Caco-2 (cell line): Measurements from ENCODE around the gene RNASE12. TPM values are rescaled to one million over a fixed set of nuclear protein-coding genes. Genes with fewer than 3 reads are reported as not detected.
"Not testable (repeated sequence)": the region's sequence is repeated elsewhere in the genome, so short reads cannot be mapped to it uniquely, and the experiment has no call there.

Source experiments
- BruUV-seq: library from RNA; stranded (reverse); fragments of 400-500 nt; replicated peaks from 2 replicates; lab custom pipeline; 2021; lab: Mats Ljungman, UMichigan
- CTCF ChIA-PET: fragments of 300-600 bp; sonication (Branson Sonifier 250); formaldehyde crosslinking; loops from one replicate; lab custom pipeline; 2022; ENCODE audit warnings: antibody characterized with exemption; lab: Charles Lee
- POLR2A ChIA-PET: fragments of 300-600 bp; sonication (Branson Sonifier 250); formaldehyde crosslinking; loops from one replicate; lab custom pipeline; 2022; ENCODE audit warnings: antibody characterized with exemption; lab: Charles Lee
- DNase-seq, 2 experiments: peaks; one replicate each; pipeline versions ENCODE4 v3.0.0 to v3.0.0-alpha.2; 2020 to 2022
- H3K27me3 ChIP-seq: replicated peaks from 2 replicates; pipeline ENCODE4 v1.6.0; 2011; ENCODE audit warnings: low read length; ENCODE audit not compliant: control insufficient read depth, insufficient read depth
- H3K36me3 ChIP-seq: 2 replicates; pipeline ENCODE4 v1.5.1; 2011; ENCODE audit warnings: low read length; ENCODE audit not compliant: control insufficient read depth, insufficient read depth
- H3K4me1 ChIP-seq: fragments of 250-450 bp; sonication (Bioruptor Pico); 2 replicates; pipeline ENCODE4 v1.5.1; 2020; ENCODE audit warnings: mild to moderate bottlenecking
- H3K4me3 ChIP-seq: 2 replicates; pipeline ENCODE4 v1.5.1; 2011; ENCODE audit warnings: low read depth, mild to moderate bottlenecking, control low read depth, low read length
- H3K9me3 ChIP-seq: fragments of 250-450 bp; sonication (Bioruptor Pico); 2 replicates; pipeline ENCODE4 v1.5.1; 2020; ENCODE audit warnings: mild to moderate bottlenecking, moderate library complexity
- H3K27ac Mint-ChIP-seq: one replicate; pipeline ENCODE4 v1.8.0; 2022; ENCODE audit warnings: mixed read lengths; ENCODE audit not compliant: unreplicated experiment
- H3K27me3 Mint-ChIP-seq: one replicate; pipeline ENCODE4 v1.8.0; 2022; ENCODE audit warnings: mixed read lengths; ENCODE audit not compliant: insufficient read depth, unreplicated experiment
- H3K36me3 Mint-ChIP-seq: one replicate; pipeline ENCODE4 v1.8.0; 2022; ENCODE audit warnings: mild to moderate bottlenecking, mixed read lengths; ENCODE audit not compliant: insufficient read depth, unreplicated experiment
- H3K4me1 Mint-ChIP-seq: one replicate; pipeline ENCODE4 v1.8.0; 2022; ENCODE audit warnings: low read depth, mixed read lengths; ENCODE audit not compliant: unreplicated experiment
- H3K4me3 Mint-ChIP-seq: one replicate; pipeline ENCODE4 v1.8.0; 2022; ENCODE audit warnings: mild to moderate bottlenecking, moderate library complexity, mixed read lengths; ENCODE audit not compliant: unreplicated experiment
- H3K9me3 Mint-ChIP-seq: one replicate; pipeline ENCODE4 v1.8.0; 2022; ENCODE audit warnings: mixed read lengths; ENCODE audit not compliant: unreplicated experiment
- intact Hi-C: fragments of 100-400 bp; cut with micrococcal nuclease; formaldehyde crosslinking; loops from one replicate; pipeline ENCODE4 v1.10.0; 2022; ENCODE audit not compliant: unreplicated experiment
- total RNA-seq: library from RNA; stranded (reverse); gene quantifications from 2 replicates; pipeline ENCODE4 v1.2.3, GENCODE V29; 2022
- TF ChIP-seq, protein P1 (sequence below), 2 experiments: fragments of 200-600 bp in 1 of 2; IDR thresholded peaks; 1 replicate in 1 of 2; 2 replicates in 1 of 2; pipeline versions ENCODE4 v1.5.1 to v1.8.0; 2011 to 2022; ENCODE audit warnings: antibody characterized with exemption in 1 of 2, control low read depth in 1 of 2, inconsistent platforms in 1 of 2, low read depth in 1 of 2, low read length in 1 of 2, mild to moderate bottlenecking in 1 of 2, moderate library complexity in 1 of 2; ENCODE audit not compliant: insufficient read depth in 1 of 2, severe bottlenecking in 1 of 2, unreplicated experiment in 1 of 2

RNASE12 gene
- total RNA-seq, 1 experiment from 2014 or later = not detected

DNA sequence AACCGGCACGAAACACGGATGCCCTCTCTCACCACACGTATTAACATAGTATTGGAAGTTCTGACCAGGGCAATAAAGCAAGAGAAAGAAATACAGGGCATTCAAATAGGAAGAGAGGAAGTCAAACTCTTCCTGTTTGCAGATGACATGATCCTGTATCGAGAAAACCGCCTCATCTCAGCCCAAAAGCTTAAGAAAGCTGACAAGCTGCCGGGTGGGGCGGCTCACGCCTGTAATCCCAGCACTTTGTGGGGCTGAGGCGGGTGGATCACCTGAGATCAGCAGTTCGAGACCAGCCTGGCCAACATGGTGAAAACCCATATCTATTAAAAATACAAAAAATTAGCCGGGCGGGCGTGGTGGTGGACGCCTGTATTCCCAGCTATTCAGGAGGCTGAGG, 32.6 kb upstream of the RNASE12 start:
- no TSS peak for BruUV-seq
- intact Hi-C loops = no loop called here
- Histone ChIP-seq H3K27me3 (no peaks in the 10 kb centered on the region), H3K9me3 (0 out of 2 replicates have a peak, but pooled peaks cover 3% of the 10 kb centered on the region), H3K4me1 (peaks cover 22% of the 10 kb centered on the region), H3K4me3 (no peak overlapping the region), H3K36me3 (no peaks in the 10 kb centered on the region)
- Mint-ChIP-seq H3K27ac (no peak overlapping the region), H3K9me3 (peaks cover 10% of the 10 kb centered on the region), H3K27me3 (no peaks in the 10 kb centered on the region), H3K4me3 (no peak overlapping the region), H3K4me1 (peaks cover 28% of the 10 kb centered on the region), H3K36me3 (peaks cover 20% of the 10 kb centered on the region)
- DNase-seq = no peak
- TF ChIP-seq, protein P1, sequence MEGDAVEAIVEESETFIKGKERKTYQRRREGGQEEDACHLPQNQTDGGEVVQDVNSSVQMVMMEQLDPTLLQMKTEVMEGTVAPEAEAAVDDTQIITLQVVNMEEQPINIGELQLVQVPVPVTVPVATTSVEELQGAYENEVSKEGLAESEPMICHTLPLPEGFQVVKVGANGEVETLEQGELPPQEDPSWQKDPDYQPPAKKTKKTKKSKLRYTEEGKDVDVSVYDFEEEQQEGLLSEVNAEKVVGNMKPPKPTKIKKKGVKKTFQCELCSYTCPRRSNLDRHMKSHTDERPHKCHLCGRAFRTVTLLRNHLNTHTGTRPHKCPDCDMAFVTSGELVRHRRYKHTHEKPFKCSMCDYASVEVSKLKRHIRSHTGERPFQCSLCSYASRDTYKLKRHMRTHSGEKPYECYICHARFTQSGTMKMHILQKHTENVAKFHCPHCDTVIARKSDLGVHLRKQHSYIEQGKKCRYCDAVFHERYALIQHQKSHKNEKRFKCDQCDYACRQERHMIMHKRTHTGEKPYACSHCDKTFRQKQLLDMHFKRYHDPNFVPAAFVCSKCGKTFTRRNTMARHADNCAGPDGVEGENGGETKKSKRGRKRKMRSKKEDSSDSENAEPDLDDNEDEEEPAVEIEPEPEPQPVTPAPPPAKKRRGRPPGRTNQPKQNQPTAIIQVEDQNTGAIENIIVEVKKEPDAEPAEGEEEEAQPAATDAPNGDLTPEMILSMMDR (IDR thresholded peaks at IDR 0.05; ENCODE audit: insufficient read depth in 1 of 2, low read depth in 1 of 2, low read length in 1 of 2, severe bottlenecking in 1 of 2, unreplicated experiment in 1 of 2) = no peak
- POLR2A ChIA-PET = no interaction called here
- CTCF ChIA-PET = no interaction called here

DNA sequence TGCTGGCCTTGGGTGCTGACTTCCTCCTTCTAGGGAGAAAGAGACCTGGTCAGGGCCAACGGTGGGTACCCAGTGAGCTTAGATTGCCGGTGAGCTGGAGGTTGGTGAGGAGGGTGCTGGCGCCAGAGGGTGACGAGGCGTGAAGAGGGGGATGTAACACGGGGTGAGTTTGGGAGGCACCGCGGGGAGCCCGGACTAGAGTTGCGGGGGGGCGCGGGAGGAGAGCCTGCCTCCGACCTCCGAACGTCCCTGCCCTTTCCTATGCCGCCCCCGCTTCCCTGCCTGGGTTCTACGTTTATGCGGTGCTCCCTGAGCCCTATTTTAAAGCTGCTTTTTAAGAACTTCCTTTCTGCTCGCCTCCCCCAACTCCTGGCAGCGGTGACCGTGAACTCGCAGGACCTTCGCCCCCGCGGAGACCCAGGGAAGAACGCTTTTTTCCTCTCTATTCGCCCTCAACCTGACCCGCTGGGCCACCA, 31.7 kb upstream of the RNASE12 start:
- Histone ChIP-seq H3K4me3 (no peak overlapping the region), H3K27me3 (no peaks in the 10 kb centered on the region), H3K36me3 (no peaks in the 10 kb centered on the region), H3K9me3 (0 out of 2 replicates have a peak, but pooled peaks cover 3% of the 10 kb centered on the region), H3K4me1 (peaks cover 22% of the 10 kb centered on the region)
- Mint-ChIP-seq H3K9me3 (peaks cover 10% of the 10 kb centered on the region), H3K36me3 (peaks cover 14% of the 10 kb centered on the region), H3K27ac (no peak overlapping the region), H3K27me3 (no peaks in the 10 kb centered on the region), H3K4me1 (peaks cover 19% of the 10 kb centered on the region), H3K4me3 (no peak overlapping the region)
- TF ChIP-seq, protein P1 (IDR thresholded peaks at IDR 0.05; ENCODE audit: insufficient read depth in 1 of 2, low read depth in 1 of 2, low read length in 1 of 2, severe bottlenecking in 1 of 2, unreplicated experiment in 1 of 2) = no peak
- POLR2A ChIA-PET = no interaction called here
- DNase-seq = no peak
- CTCF ChIA-PET = interaction anchor here (0.8 kb wide), 1 partner anchor 207 kb away, joined by 3 read pairs; no protein-coding TSS in a partner anchor
- no TSS peak for BruUV-seq
- intact Hi-C loops = no loop called here

DNA sequence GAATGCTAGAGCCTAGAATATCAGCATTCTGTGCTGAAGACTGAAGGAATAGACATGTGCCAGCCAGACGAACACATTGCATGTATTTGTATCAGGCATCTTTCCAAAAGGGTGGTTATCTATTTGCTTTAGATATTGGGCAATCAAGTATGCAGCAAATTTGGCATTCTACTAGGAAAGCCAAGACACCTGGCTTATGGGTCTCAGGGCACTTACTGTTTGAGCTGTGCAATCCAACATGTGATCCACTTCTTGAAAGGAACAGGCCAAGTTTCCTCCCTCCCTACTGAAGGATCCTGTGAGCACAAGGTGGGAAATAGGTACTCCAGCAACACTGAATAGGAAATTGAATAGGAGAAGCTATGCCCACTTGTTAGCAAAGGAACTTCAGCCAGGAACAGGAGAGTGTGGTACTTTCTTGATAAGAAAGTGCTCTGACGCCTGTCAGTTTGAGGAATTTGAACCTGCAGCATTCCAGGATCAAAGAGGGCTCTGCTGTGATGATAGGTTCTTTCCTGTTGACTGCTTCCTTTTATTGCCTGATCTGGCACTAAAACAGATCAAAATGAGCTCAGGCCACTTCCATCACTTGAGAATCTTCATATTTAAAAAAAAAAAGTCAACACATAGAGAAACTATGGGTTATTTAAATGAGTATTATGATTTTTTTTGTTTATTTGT, 29.8 kb upstream of the RNASE12 start:
- no peak overlapping the region for H3K4me3 ChIP-seq
- ChIA-PET CTCF (interaction anchor here (0.7 to 1.6 kb wide), 3 partner anchors 8 to 73 kb away, joined by 3 to 4 read pairs (median 3); no protein-coding TSS in a partner anchor), POLR2A (no interaction called here)
- DNase-seq = peak; percentile 51 to 56
- H3K36me3 ChIP-seq = no peaks in the 10 kb centered on the region
- Mint-ChIP-seq H3K4me3 (no peak overlapping the region), H3K4me1 (peaks cover 19% of the 10 kb centered on the region), H3K27me3 (no peaks in the 10 kb centered on the region), H3K9me3 (peaks cover 10% of the 10 kb centered on the region), H3K27ac (no peak overlapping the region), H3K36me3 (peaks cover 14% of the 10 kb centered on the region)
- BruUV-seq = no TSS peak
- intact Hi-C loops = loop anchor here (1.0 kb wide), 1 partner anchor 8 kb away; no protein-coding TSS in a partner anchor
- no peaks in the 10 kb centered on the region for H3K27me3 ChIP-seq
- 0 out of 2 replicates have a peak, but pooled peaks cover 3% of the 10 kb centered on the region for H3K9me3 ChIP-seq
- peaks cover 17% of the 10 kb centered on the region for H3K4me1 ChIP-seq
- TF ChIP-seq, protein P1 (IDR thresholded peaks at IDR 0.05; ENCODE audit: insufficient read depth in 1 of 2, low read depth in 1 of 2, low read length in 1 of 2, severe bottlenecking in 1 of 2, unreplicated experiment in 1 of 2) = no peak

DNA sequence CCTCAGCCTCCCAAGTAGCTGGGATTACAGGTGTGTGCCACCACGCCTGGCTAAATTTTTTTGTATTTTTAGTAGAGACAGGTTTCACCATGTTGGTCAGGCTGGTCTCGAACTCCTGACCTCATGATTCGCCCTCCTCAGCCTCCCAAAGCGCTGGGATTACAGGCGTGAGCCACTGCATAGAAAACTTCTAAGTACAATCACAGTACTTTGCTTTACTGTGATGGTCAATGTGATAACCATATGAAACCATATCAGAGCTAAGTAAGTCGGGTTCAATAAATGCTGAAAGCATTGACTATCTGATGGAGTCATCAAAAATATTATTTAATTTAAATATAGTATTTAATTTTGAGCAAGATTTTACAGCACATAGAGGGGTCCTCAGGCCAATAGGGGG, 28.5 kb upstream of the RNASE12 start:
- H3K4me3 ChIP-seq, POLR2A ChIA-PET, intact Hi-C loops, H3K27me3 ChIP-seq, H3K36me3 ChIP-seq, H3K36me3 Mint-ChIP-seq, H3K9me3 Mint-ChIP-seq, BruUV-seq, H3K4me3 Mint-ChIP-seq, DNase-seq, H3K9me3 ChIP-seq, H3K27ac Mint-ChIP-seq, H3K27me3 Mint-ChIP-seq: not testable (repeated sequence)
- peaks cover 21% of the 10 kb centered on the region for H3K4me1 ChIP-seq
- H3K4me1 Mint-ChIP-seq = peaks cover 31% of the 10 kb centered on the region
- CTCF ChIA-PET = interaction anchor here (0.6 kb wide), 1 partner anchor 12 kb away, joined by 3 read pairs; no protein-coding TSS in a partner anchor
